ENCODE measurements around the gene RTCA. TPM values are rescaled to one million over a fixed set of nuclear protein-coding genes. Genes with fewer than 3 reads are reported as not detected.
A peak's percentile ranks its signal among the peaks of the same experiment; 100 is the strongest.
"Not testable (repeated sequence)": the region's sequence is repeated elsewhere in the genome, so short reads cannot be mapped to it uniquely, and the experiment has no call there.

RTCA gene
- 10 to 100 TPM; 27.8 to 39.8 (median 34.7) TPM for total RNA-seq
- polyA plus RNA-seq, result 32.0 TPM
- long read RNA-seq, donor 1, transcript RTCA-203 (11 exons, 2,535 nt), result major isoform, 33 of 38 reads
- long read RNA-seq, donor 1, partial matches to known transcripts, result 0 of 38 reads
- long read RNA-seq, donor 1, other reads (novel, unspliced or antisense), result 4 of 38 reads
- long read RNA-seq, donor 2, transcript RTCA-203 (11 exons, 2,535 nt), result major isoform, 34 of 36 reads
- long read RNA-seq, donor 2, partial matches to known transcripts, result 1 of 36 reads
- long read RNA-seq, donor 2, other reads (novel, unspliced or antisense), result 1 of 36 reads
- long read RNA-seq, donor 3, transcript RTCA-201 (12 exons, 1,534 nt), result minor isoform, 6 of 175 reads
- long read RNA-seq, donor 3, transcript RTCA-203 (11 exons, 2,535 nt), result major isoform, 148 of 175 reads
- long read RNA-seq, donor 3, partial matches to known transcripts, result 3 of 175 reads
- long read RNA-seq, donor 3, other reads (novel, unspliced or antisense), result 18 of 175 reads
- long read RNA-seq, donor 4, transcript RTCA-203 (11 exons, 2,535 nt), result major isoform, 31 of 32 reads
- long read RNA-seq, donor 4, partial matches to known transcripts, result 0 of 32 reads
- long read RNA-seq, donor 4, other reads (novel, unspliced or antisense), result 1 of 32 reads

GRCh38 chr1:100265931-100266740 lies at the start of gene RTCA:
Gene RTCA (plus strand): TSS chr1:100266216. CDS start chr1:100266376, 160 bp downstream.
- Histone ChIP-seq H3K27ac (ENCODE audit: low read length) (peak within 1 kb of the TSS; percentile 81), H3K4me1 (ENCODE audit: control insufficient read depth, insufficient read depth, low read length) (no peaks in the 10 kb centered on the region), H3K4me3 (ENCODE audit: low read length) (peak within 1 kb of the TSS; percentile 96), H3K9me3 (ENCODE audit: control insufficient read depth, low read length) (no peaks in the 10 kb centered on the region), H3K27me3 (ENCODE audit: control insufficient read depth, insufficient read depth) (no peaks in the 10 kb centered on the region)
- DNase-seq, result peak; percentile 98 to 99 (median 99)
- peak; percentile 99 for ATAC-seq
- under 1% methylated on average over 53 of the region's 53 CpGs for WGBS
- intact Hi-C loops (cut with DNase I), result loop anchor here in 2 of 4 donors (10.0 kb wide), 2 partner anchors 131 to 189 kb away; partner anchors contain the start of genes SASS6 (in 1 of the 2) and TRMT13 (in 1 of the 2)

GRCh38 chr1:100217834-100218233 lies 48.2 kb upstream of the RTCA start:
- DNase-seq, result peak; percentile 21 to 67 (median 55)
- 56% methylated on average over 2 of the region's 2 CpGs for WGBS
- no peak overlapping the region for H3K4me3 ChIP-seq (ENCODE audit: low read length)
- peak; percentile 75 to 82 for ATAC-seq
- peak overlapping the region; percentile 23 for H3K27ac ChIP-seq (ENCODE audit: low read length)
- no peaks in the 10 kb centered on the region for H3K9me3 ChIP-seq (ENCODE audit: control insufficient read depth, low read length)
- no peaks in the 10 kb centered on the region for H3K4me1 ChIP-seq (ENCODE audit: control insufficient read depth, insufficient read depth, low read length)
- no peaks in the 10 kb centered on the region for H3K27me3 ChIP-seq (ENCODE audit: control insufficient read depth, insufficient read depth)
- intact Hi-C loops (cut with DNase I), result no loop called here

GRCh38 chr1:100219457-100219856 lies 46.6 kb upstream of the RTCA start:
- DNase-seq (no peak), ATAC-seq (no peak)
- H3K27me3 ChIP-seq (ENCODE audit: control insufficient read depth, insufficient read depth), result no peaks in the 10 kb centered on the region
- H3K4me1 ChIP-seq (ENCODE audit: control insufficient read depth, insufficient read depth, low read length), result no peaks in the 10 kb centered on the region
- H3K9me3 ChIP-seq (ENCODE audit: control insufficient read depth, low read length), result no peaks in the 10 kb centered on the region
- no peak overlapping the region for H3K27ac ChIP-seq (ENCODE audit: low read length)
- H3K4me3 ChIP-seq (ENCODE audit: low read length), result no peak overlapping the region
- intact Hi-C loops (cut with DNase I), result no loop called here
- 77% methylated on average over 6 of the region's 6 CpGs for whole genome bisulfite sequencing

- WGBS, result over 99% methylated on average over 2 of the region's 2 CpGs
- no peaks in the 10 kb centered on the region for H3K4me1 ChIP-seq (ENCODE audit: control insufficient read depth, insufficient read depth, low read length)
- intact Hi-C loops (cut with DNase I), result no loop called here
- DNase-seq (no peak), ATAC-seq (no peak)
- no peaks in the 10 kb centered on the region for H3K27me3 ChIP-seq (ENCODE audit: control insufficient read depth, insufficient read depth)
- no peak overlapping the region for H3K4me3 ChIP-seq (ENCODE audit: low read length)
- no peaks in the 10 kb centered on the region for H3K9me3 ChIP-seq (ENCODE audit: control insufficient read depth, low read length)
- no peak overlapping the region for H3K27ac ChIP-seq (ENCODE audit: low read length)
These were observed 46.1 kb upstream of the RTCA start for GRCh38 chr1:100219883-100220282.

- no peaks in the 10 kb centered on the region for H3K27me3 ChIP-seq (ENCODE audit: control insufficient read depth, insufficient read depth)
- no peaks in the 10 kb centered on the region for H3K4me1 ChIP-seq (ENCODE audit: control insufficient read depth, insufficient read depth, low read length)
- H3K9me3 ChIP-seq (ENCODE audit: control insufficient read depth, low read length), result no peaks in the 10 kb centered on the region
- DNase-seq (no peak), ATAC-seq (no peak)
- H3K27ac ChIP-seq (ENCODE audit: low read length), result no peak overlapping the region
- no peak overlapping the region for H3K4me3 ChIP-seq (ENCODE audit: low read length)
- intact Hi-C loops (cut with DNase I), result no loop called here
These were observed 43.6 kb upstream of the RTCA start for GRCh38 chr1:100222428-100222827.

GRCh38 chr1:100229681-100230443 lies 36.2 kb upstream of the RTCA start:
- no peaks in the 10 kb centered on the region for H3K4me1 ChIP-seq (ENCODE audit: control insufficient read depth, insufficient read depth, low read length)
- intact Hi-C loops (cut with DNase I), result no loop called here
- H3K4me3 ChIP-seq (ENCODE audit: low read length), result no peak overlapping the region
- no peaks in the 10 kb centered on the region for H3K9me3 ChIP-seq (ENCODE audit: control insufficient read depth, low read length)
- no peak overlapping the region for H3K27ac ChIP-seq (ENCODE audit: low read length)
- no peaks in the 10 kb centered on the region for H3K27me3 ChIP-seq (ENCODE audit: control insufficient read depth, insufficient read depth)
- WGBS, result 65% methylated on average over 4 of the region's 4 CpGs
- ATAC-seq, result no peak
- DNase-seq, result no peak

- intact Hi-C loops (cut with DNase I), result no loop called here
- Histone ChIP-seq H3K9me3 (ENCODE audit: control insufficient read depth, low read length) (no peaks in the 10 kb centered on the region), H3K27ac (ENCODE audit: low read length) (no peak overlapping the region), H3K27me3 (ENCODE audit: control insufficient read depth, insufficient read depth) (no peaks in the 10 kb centered on the region), H3K4me3 (ENCODE audit: low read length) (no peak overlapping the region), H3K4me1 (ENCODE audit: control insufficient read depth, insufficient read depth, low read length) (no peaks in the 10 kb centered on the region)
- DNase-seq (no peak), ATAC-seq (no peak)
- 87% methylated on average over 2 of the region's 2 CpGs for WGBS
These were observed 35.3 kb upstream of the RTCA start for GRCh38 chr1:100230765-100231164.

- no peak for DNase-seq
- H3K4me1 ChIP-seq (ENCODE audit: control insufficient read depth, insufficient read depth, low read length), result no peaks in the 10 kb centered on the region
- H3K4me3 ChIP-seq (ENCODE audit: low read length), result no peak overlapping the region
- no peak overlapping the region for H3K27ac ChIP-seq (ENCODE audit: low read length)
- no peaks in the 10 kb centered on the region for H3K27me3 ChIP-seq (ENCODE audit: control insufficient read depth, insufficient read depth)
- intact Hi-C loops (cut with DNase I), result no loop called here
- no peak for ATAC-seq
- over 99% methylated on average over 2 of the region's 2 CpGs for WGBS
- H3K9me3 ChIP-seq (ENCODE audit: control insufficient read depth, low read length), result no peaks in the 10 kb centered on the region
These were observed 34.3 kb upstream of the RTCA start for GRCh38 chr1:100231721-100232120.

- intact Hi-C loops (cut with DNase I), result no loop called here
- Histone ChIP-seq H3K4me3 (ENCODE audit: low read length) (no peak overlapping the region), H3K4me1 (ENCODE audit: control insufficient read depth, insufficient read depth, low read length) (no peaks in the 10 kb centered on the region), H3K27me3 (ENCODE audit: control insufficient read depth, insufficient read depth) (no peaks in the 10 kb centered on the region), H3K27ac (ENCODE audit: low read length) (no peak overlapping the region), H3K9me3 (ENCODE audit: control insufficient read depth, low read length) (no peaks in the 10 kb centered on the region)
- ATAC-seq, result no peak
- no peak for DNase-seq
- 96% methylated on average over 1 of the region's 1 CpG for WGBS
These were observed 33.9 kb upstream of the RTCA start for GRCh38 chr1:100232156-100232555.

- DNase-seq; H3K4me3 ChIP-seq (ENCODE audit: low read length); H3K27me3 ChIP-seq (ENCODE audit: control insufficient read depth, insufficient read depth); H3K27ac ChIP-seq (ENCODE audit: low read length); H3K4me1 ChIP-seq (ENCODE audit: control insufficient read depth, insufficient read depth, low read length); ATAC-seq; H3K9me3 ChIP-seq (ENCODE audit: control insufficient read depth, low read length); intact Hi-C loops (cut with DNase I): not testable (repeated sequence)
- WGBS, result 90% methylated on average over 4 of the region's 4 CpGs
These were observed 32.5 kb upstream of the RTCA start for GRCh38 chr1:100233566-100233965.
